ENCODE data around the gene TUBB6.

The TUBB6 gene

GRCh38 chr18:12315911-12316310 is 7.9 kb downstream of the TUBB6 start:
- ChIA-PET POLR2A (no interaction called here), CTCF (interaction anchor here (12.6 kb wide), 1 partner anchor 12 kb away, joined by 101 read pairs; no protein-coding TSS in a partner anchor)
- TF ChIP-seq ZNF221 (tag by site-specific recombination; IDR thresholded peaks at IDR 0.05; ENCODE audit: borderline replicate concordance): no peak
- no peak for TF ChIP-seq ZXDB (tag by site-specific recombination; IDR thresholded peaks at IDR 0.05)
- TF ChIP-seq ZBTB48 (tag by site-specific recombination; IDR thresholded peaks at IDR 0.05): no peak
- no peak for TF ChIP-seq ZNF280D (tag by site-specific recombination; IDR thresholded peaks at IDR 0.05)
- no peak for TF ChIP-seq ZNF10 (tag by site-specific recombination; IDR thresholded peaks at IDR 0.05)
- Histone ChIP-seq H3K27ac (ENCODE audit: extremely low read depth, low read depth, low read length) (no peak overlapping the region), H3K9me3 (ENCODE audit: control insufficient read depth, insufficient read depth, low read depth, low read length) (no peaks in the 10 kb centered on the region), H3K36me3 (ENCODE audit: control insufficient read depth in 2 of 2, insufficient read depth in 1 of 2, low read length in 2 of 2) (peaks cover 37 to 78% of the 10 kb centered on the region in 2 experiments), H3K4me3 (ENCODE audit: low read depth, low read length) (no peak overlapping the region), H3K4me1 (ENCODE audit: control insufficient read depth, insufficient read depth, low read length) (no peaks in the 10 kb centered on the region)

GRCh38 chr18:12317664-12318333 is 9.8 kb downstream of the TUBB6 start:
- no peak for TF ChIP-seq ZNF362 (tag by site-specific recombination; IDR thresholded peaks at IDR 0.05)
- TF ChIP-seq SCRT2 (tag by site-specific recombination; IDR thresholded peaks at IDR 0.05): peak; percentile 69; the same call in 1 of the 2 replicates
- TF ChIP-seq ZNF416 (tag by site-specific recombination; IDR thresholded peaks at IDR 0.05): no peak
- no peak for TF ChIP-seq ZNF660 (tag by site-specific recombination; IDR thresholded peaks at IDR 0.05)
- peak; percentile 49; the same call in 1 of the 2 replicates for TF ChIP-seq SCRT1 (tag by site-specific recombination; IDR thresholded peaks at IDR 0.05; ENCODE audit: borderline replicate concordance)
- 0 out of 2 replicates have a peak, but pooled peaks cover 2% of the 10 kb centered on the region for H3K4me1 ChIP-seq (ENCODE audit: control insufficient read depth, insufficient read depth, low read length)
- H3K27ac ChIP-seq (ENCODE audit: extremely low read depth, low read depth, low read length): no peak overlapping the region
- no peaks in the 10 kb centered on the region for H3K9me3 ChIP-seq (ENCODE audit: control insufficient read depth, insufficient read depth, low read depth, low read length)
- peaks cover 32 to 68% of the 10 kb centered on the region in 2 experiments for H3K36me3 ChIP-seq (ENCODE audit: control insufficient read depth in 2 of 2, insufficient read depth in 1 of 2, low read length in 2 of 2)
- ChIA-PET POLR2A (interaction anchor here (0.6 to 1.7 kb wide), 5 partner anchors 9 to 351 kb away, joined by 3 to 6 read pairs (median 5); no protein-coding TSS in a partner anchor), CTCF (interaction anchor here (1.2 to 12.6 kb wide), 3 partner anchors 8 to 46 kb away, joined by 3 to 101 read pairs (median 15); no protein-coding TSS in a partner anchor)
- H3K4me3 ChIP-seq (ENCODE audit: low read depth, low read length): no peak overlapping the region

- 0 out of 2 replicates have a peak, but pooled peaks cover 2% of the 10 kb centered on the region for H3K4me1 ChIP-seq (ENCODE audit: control insufficient read depth, insufficient read depth, low read length)
- no peak for TF ChIP-seq ZNF571 (tag by site-specific recombination; IDR thresholded peaks at IDR 0.05)
- no peak for TF ChIP-seq ZNF843 (tag by site-specific recombination; IDR thresholded peaks at IDR 0.05)
- no peak for TF ChIP-seq ZNF350 (tag by site-specific recombination; IDR thresholded peaks at IDR 0.05)
- no peak for TF ChIP-seq KLF9 (tag by site-specific recombination; IDR thresholded peaks at IDR 0.05; ENCODE audit: low read depth)
- no peak for TF ChIP-seq ZBTB48 (tag by site-specific recombination; IDR thresholded peaks at IDR 0.05)
- TF ChIP-seq ATF2 (tag by site-specific recombination; IDR thresholded peaks at IDR 0.05; ENCODE audit: low read depth): no peak
- no peak for TF ChIP-seq ZNF513 (tag by site-specific recombination; IDR thresholded peaks at IDR 0.05)
- TF ChIP-seq FEZF1 (tag by site-specific recombination; IDR thresholded peaks at IDR 0.05): no peak
- POLR2A ChIA-PET: interaction anchor here (0.6 to 1.7 kb wide), 4 partner anchors 9 to 71 kb away, joined by 3 to 6 read pairs (median 4); no protein-coding TSS in a partner anchor
- no peak overlapping the region for H3K4me3 ChIP-seq (ENCODE audit: low read depth, low read length)
- peaks cover 33 to 67% of the 10 kb centered on the region in 2 experiments for H3K36me3 ChIP-seq (ENCODE audit: control insufficient read depth in 2 of 2, insufficient read depth in 1 of 2, low read length in 2 of 2)
- no peak overlapping the region for H3K27ac ChIP-seq (ENCODE audit: extremely low read depth, low read depth, low read length)
- CTCF ChIA-PET: interaction anchor here (2.6 to 12.6 kb wide), 2 partner anchors 10 to 46 kb away, joined by 15 to 101 read pairs; no protein-coding TSS in a partner anchor
- H3K9me3 ChIP-seq (ENCODE audit: control insufficient read depth, insufficient read depth, low read depth, low read length): no peaks in the 10 kb centered on the region
These were observed 10.3 kb downstream of the TUBB6 start for GRCh38 chr18:12318334-12318697.
